Activated CD4-positive, alpha-beta T cell treated with anti-CD3 and anti-CD28 coated beads, Interleukin-2, amount 10 ng/mL, durations not matched to agents 7 days and 5 days (primary cell): ENCODE measurements around the gene ZSCAN31. TPM values are rescaled to one million over a fixed set of nuclear protein-coding genes. Genes with fewer than 3 reads are reported as not detected.
"Not testable (repeated sequence)": the region's sequence is repeated elsewhere in the genome, so short reads cannot be mapped to it uniquely, and the experiment has no call there.

Experiments
- CTCF ChIA-PET: fragments of 350-600 bp; sonication (Branson Sonifier 250); formaldehyde crosslinking; loops from one replicate; lab custom pipeline; 2021; ENCODE audit warnings: antibody characterized with exemption; lab: Charles Lee
- POLR2A ChIA-PET: fragments of 350-600 bp; sonication (Branson Sonifier 250); formaldehyde crosslinking; loops from one replicate; lab custom pipeline; 2021; ENCODE audit warnings: antibody characterized with exemption; lab: Charles Lee
- DNase-seq: peaks from one replicate; pipeline ENCODE4 v3.0.0-alpha.2; 2020
- H3K27ac Mint-ChIP-seq: one replicate; pipeline ENCODE4 v1.8.0; 2021; ENCODE audit warnings: mild to moderate bottlenecking, moderate library complexity, mixed read lengths
- H3K27me3 Mint-ChIP-seq: one replicate; pipeline ENCODE4 v1.8.0; 2021; ENCODE audit warnings: mixed read lengths
- H3K36me3 Mint-ChIP-seq: one replicate; pipeline ENCODE4 v1.8.0; 2021; ENCODE audit warnings: low read depth, mixed read lengths
- H3K4me1 Mint-ChIP-seq: one replicate; pipeline ENCODE4 v1.8.0; 2021; ENCODE audit warnings: mixed read lengths
- H3K4me3 Mint-ChIP-seq: one replicate; pipeline ENCODE4 v1.8.0; 2021; ENCODE audit warnings: mild to moderate bottlenecking, moderate library complexity, mixed read lengths
- H3K9me3 Mint-ChIP-seq: one replicate; pipeline ENCODE4 v1.8.0; 2021; ENCODE audit warnings: mixed read lengths
- total RNA-seq, 2 experiments: library from RNA; stranded (reverse); gene quantifications; one replicate each; pipeline ENCODE4 v1.2.3, GENCODE V29; 2021

Gene ZSCAN31
- total RNA-seq, 2 experiments from 2014 or later = 0.37 to 0.56 TPM

DNA sequence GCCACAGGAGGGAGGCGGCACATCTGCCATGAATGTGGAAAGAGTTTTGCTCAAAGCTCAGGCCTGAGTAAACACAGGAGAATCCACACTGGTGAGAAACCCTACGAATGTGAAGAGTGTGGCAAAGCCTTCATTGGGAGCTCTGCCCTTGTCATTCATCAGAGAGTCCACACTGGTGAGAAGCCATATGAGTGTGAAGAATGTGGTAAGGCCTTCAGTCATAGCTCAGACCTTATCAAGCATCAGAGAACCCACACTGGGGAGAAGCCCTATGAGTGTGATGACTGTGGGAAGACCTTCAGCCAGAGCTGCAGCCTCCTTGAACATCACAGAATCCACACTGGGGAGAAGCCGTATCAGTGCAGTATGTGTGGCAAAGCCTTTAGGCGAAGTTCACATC is 29.6 kb upstream of the ZSCAN31 start:
- H3K9me3 Mint-ChIP-seq, DNase-seq, H3K27ac Mint-ChIP-seq, H3K4me1 Mint-ChIP-seq, POLR2A ChIA-PET, H3K4me3 Mint-ChIP-seq, H3K27me3 Mint-ChIP-seq: not testable (repeated sequence)
- CTCF ChIA-PET = interaction anchor here (1.2 kb wide), 1 partner anchor 9 kb away, joined by 6 read pairs; no protein-coding TSS in a partner anchor
- H3K36me3 Mint-ChIP-seq = peaks cover 26% of the 10 kb centered on the region

DNA sequence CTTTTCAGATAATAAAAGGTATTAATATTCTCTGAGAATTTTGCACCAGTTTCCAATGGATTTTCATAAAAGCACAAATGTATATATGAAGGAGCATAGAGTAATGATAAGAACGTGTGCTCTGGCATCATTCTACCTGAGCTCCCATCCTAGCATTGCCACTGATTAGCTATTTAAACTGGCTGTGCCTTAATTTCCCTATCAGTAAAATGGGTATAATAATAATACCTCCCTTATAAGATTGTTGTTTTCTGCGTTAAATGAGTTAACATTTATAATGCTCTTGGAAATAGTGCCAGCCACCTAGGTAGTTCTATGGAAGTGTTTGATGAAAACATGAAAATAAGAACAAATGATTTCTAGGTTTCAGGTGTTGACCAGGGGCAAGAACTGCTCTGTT is 25.0 kb upstream of the ZSCAN31 start:
- ChIA-PET CTCF (interaction anchor here (1.7 kb wide), 1 partner anchor 236 kb away, joined by 4 read pairs; no protein-coding TSS in a partner anchor), POLR2A (no interaction called here)
- Mint-ChIP-seq H3K9me3 (no peaks in the 10 kb centered on the region), H3K4me1 (peaks cover 14% of the 10 kb centered on the region), H3K4me3 (no peak overlapping the region), H3K27me3 (no peaks in the 10 kb centered on the region), H3K36me3 (peaks cover 16% of the 10 kb centered on the region), H3K27ac (no peak overlapping the region)
- DNase-seq = no peak

DNA sequence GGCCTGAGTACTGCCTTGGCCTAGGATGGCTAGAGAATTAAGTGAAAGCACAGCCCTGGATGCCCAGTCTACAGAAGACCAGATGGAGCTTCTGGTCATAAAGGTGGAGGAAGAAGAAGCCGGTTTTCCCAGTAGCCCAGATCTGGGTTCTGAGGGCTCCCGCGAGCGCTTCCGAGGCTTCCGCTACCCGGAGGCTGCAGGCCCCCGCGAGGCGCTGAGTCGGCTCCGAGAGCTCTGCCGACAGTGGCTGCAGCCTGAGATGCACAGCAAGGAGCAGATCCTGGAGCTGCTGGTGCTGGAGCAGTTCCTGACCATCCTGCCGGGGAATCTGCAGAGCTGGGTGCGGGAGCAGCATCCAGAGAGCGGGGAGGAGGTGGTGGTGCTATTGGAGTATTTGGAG is 23.6 kb upstream of the ZSCAN31 start:
- POLR2A ChIA-PET, H3K36me3 Mint-ChIP-seq: not testable (repeated sequence)
- CTCF ChIA-PET = interaction anchor here (1.4 to 2.3 kb wide), 2 partner anchors 95 to 183 kb away, joined by 3 to 5 read pairs; no protein-coding TSS in a partner anchor

DNA sequence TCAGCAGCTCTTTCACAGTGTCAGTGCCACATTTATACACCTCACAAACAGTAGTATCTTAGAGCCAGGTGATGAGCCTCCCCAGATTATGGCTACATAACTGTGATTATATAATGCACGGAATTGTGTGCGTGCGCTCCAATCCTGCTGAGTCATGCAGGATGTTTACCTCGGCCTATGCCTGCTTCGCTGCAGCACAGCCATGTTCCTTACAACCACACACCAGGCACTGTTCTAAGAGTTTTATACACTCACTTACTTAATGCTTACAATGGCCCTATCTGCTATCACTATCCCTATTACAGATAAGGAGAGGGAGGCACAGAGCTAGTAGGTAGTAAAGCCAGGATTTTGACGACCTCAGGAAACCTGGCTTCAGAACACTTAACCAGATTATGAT is 21.1 kb upstream of the ZSCAN31 start:
- H3K36me3 Mint-ChIP-seq = peaks cover 13% of the 10 kb centered on the region
- H3K9me3 Mint-ChIP-seq = peaks cover 3% of the 10 kb centered on the region
- H3K27ac Mint-ChIP-seq = no peak overlapping the region
- POLR2A ChIA-PET = no interaction called here
- no peaks in the 10 kb centered on the region for H3K27me3 Mint-ChIP-seq
- CTCF ChIA-PET = interaction anchor here (1.2 to 4.0 kb wide), 6 partner anchors 8 to 229 kb away, joined by 4 to 20 read pairs (median 6); partner anchors contain the start of genes ZKSCAN8 and ZSCAN31
- no peak for DNase-seq
- H3K4me1 Mint-ChIP-seq = peaks cover 23% of the 10 kb centered on the region
- H3K4me3 Mint-ChIP-seq = no peak overlapping the region

More for the DNA sequence above, 23.6 kb upstream of the ZSCAN31 start:
- not testable (repeated sequence) for DNase-seq, H3K4me3 Mint-ChIP-seq, H3K27me3 Mint-ChIP-seq, H3K9me3 Mint-ChIP-seq, H3K27ac Mint-ChIP-seq
- H3K4me1 Mint-ChIP-seq = peaks cover 22% of the 10 kb centered on the region

DNA sequence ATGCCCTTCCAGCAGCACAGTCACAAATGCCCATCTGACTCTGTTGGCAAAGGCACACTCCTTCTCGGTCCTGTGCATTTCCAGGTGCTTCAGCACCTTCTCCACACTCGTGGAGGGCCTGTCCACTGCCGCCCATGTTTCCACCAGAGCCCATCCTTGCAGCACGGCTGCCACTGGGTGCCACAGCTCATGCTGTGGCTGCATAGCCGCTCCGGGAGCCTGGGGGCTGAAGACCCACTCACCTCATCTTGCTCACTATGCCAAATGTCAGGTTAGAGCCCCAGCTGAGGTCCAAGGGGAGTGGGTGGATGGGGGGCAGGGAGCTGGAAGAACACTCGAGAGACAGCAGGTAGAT is 20.7 kb upstream of the ZSCAN31 start:
- DNase-seq = no peak
- CTCF ChIA-PET = interaction anchor here (1.0 to 4.0 kb wide), 12 partner anchors 9 to 475 kb away, joined by 3 to 20 read pairs (median 4); partner anchors contain the start of genes ZKSCAN8 and ZSCAN31
- H3K27me3 Mint-ChIP-seq = no peaks in the 10 kb centered on the region

DNA sequence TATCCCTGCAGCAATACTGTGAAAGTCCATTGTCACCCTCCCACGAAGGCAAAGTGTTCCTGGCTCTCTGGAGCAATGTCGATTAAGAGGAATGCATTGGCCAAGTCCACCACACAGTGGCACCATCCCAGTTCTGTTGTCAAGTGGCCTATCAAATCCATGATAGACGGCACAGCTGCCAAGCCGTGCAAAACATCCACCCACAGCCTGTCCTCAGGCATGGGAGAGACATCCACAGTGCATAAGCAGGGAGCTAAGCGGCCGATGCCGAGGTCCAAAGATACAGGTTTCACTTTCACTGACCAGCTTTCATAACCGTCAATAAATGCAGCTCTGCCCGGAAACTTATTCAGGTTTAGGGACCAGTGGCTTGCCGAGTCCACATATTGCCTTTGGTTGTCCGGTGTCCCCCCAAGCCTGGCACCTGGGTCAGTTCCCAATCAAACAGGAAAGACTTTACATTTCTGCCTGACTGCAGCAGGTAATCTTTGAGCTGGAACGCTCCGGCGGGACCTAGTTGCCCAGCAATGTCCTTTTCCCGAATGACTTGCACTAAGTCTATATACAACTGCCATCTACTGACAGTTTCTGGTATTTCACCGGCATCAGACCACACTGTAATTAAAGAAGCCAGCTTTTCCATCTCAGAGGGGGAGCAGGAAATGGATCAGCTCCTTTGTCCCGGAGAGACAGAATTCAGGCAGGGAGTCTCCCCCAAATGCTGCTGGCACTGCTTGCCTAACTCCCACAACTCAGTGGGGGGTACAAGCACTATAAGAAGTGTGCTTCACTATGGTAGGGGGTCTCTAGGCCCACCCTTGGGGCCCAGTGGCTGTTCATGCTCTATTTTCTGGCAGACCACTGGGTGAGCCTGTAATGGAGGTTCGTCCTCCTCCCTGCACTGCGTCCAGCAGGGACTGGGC is 20.1 kb upstream of the ZSCAN31 start:
- peak; percentile 81 for DNase-seq
- Mint-ChIP-seq H3K27ac (peak overlapping the region; percentile 83), H3K36me3 (peaks cover 18% of the 10 kb centered on the region), H3K4me3 (peak overlapping the region; percentile 85), H3K4me1 (peaks cover 34% of the 10 kb centered on the region), H3K27me3 (no peaks in the 10 kb centered on the region), H3K9me3 (peaks cover 3% of the 10 kb centered on the region)
- ChIA-PET POLR2A (interaction anchor here (0.7 kb wide), 1 partner anchor 252 kb away, joined by 3 read pairs; no protein-coding TSS in a partner anchor), CTCF (interaction anchor here (0.7 to 4.0 kb wide), 17 partner anchors 8 to 475 kb away, joined by 3 to 20 read pairs (median 3); partner anchors contain the start of genes ZKSCAN8 and ZSCAN31)

More for the DNA sequence above, 20.7 kb upstream of the ZSCAN31 start:
- peaks cover 27% of the 10 kb centered on the region for H3K4me1 Mint-ChIP-seq
- POLR2A ChIA-PET = interaction anchor here (0.7 kb wide), 1 partner anchor 252 kb away, joined by 3 read pairs; no protein-coding TSS in a partner anchor
- H3K36me3 Mint-ChIP-seq = peaks cover 16% of the 10 kb centered on the region
- no peak overlapping the region for H3K27ac Mint-ChIP-seq
- no peak overlapping the region for H3K4me3 Mint-ChIP-seq
- peaks cover 3% of the 10 kb centered on the region for H3K9me3 Mint-ChIP-seq

DNA sequence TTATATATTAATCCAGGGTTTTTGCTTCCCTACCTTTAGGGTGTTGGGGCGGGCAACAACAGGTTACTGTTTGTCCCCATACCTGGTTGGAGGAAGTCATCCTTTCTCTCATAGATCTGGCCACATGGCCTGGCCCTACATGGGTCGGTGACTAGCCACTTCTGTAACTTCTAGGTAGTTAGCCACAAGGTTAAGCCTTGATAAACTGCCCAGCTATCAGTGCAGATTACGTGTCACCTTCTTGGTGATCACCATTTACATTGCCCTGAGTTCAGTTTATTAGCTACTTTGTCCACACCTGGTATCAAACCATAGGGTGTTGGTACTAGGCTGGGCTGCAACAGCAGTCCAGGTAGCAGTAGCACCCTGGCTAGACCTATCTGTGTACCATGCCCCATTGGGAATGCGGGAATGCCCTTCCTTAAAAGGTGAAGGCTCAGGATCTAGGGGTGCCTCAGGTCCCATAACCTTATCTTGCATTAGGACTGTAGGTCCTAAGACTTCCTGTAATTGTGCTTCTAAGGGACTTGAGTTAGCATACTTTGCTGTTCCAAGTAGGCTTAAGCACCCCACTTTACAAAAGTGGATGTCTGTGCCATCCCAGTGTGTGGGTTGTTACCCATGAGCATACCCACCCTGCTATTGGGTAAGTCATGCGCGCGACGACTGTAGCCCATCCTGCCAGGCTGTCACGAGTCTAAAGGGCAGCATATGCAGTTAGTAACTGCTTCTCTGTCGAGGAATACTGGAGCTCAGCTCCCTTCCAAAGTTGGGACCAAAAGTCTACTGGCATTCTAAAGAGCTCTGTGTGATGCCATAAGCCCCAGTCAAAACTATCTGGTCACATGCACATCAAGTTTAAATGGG is 19.0 kb upstream of the ZSCAN31 start:
- Mint-ChIP-seq H3K4me1 (peaks cover 43% of the 10 kb centered on the region), H3K27ac (no peak overlapping the region), H3K27me3 (no peaks in the 10 kb centered on the region), H3K9me3 (peaks cover 3% of the 10 kb centered on the region), H3K4me3 (peak overlapping the region; percentile 85), H3K36me3 (peaks cover 21% of the 10 kb centered on the region)
- POLR2A ChIA-PET = no interaction called here
- CTCF ChIA-PET = interaction anchor here (0.8 to 4.0 kb wide), 9 partner anchors 9 to 473 kb away, joined by 3 to 20 read pairs (median 3); partner anchors contain the start of genes ZKSCAN8 and ZSCAN31
- no peak for DNase-seq

DNA sequence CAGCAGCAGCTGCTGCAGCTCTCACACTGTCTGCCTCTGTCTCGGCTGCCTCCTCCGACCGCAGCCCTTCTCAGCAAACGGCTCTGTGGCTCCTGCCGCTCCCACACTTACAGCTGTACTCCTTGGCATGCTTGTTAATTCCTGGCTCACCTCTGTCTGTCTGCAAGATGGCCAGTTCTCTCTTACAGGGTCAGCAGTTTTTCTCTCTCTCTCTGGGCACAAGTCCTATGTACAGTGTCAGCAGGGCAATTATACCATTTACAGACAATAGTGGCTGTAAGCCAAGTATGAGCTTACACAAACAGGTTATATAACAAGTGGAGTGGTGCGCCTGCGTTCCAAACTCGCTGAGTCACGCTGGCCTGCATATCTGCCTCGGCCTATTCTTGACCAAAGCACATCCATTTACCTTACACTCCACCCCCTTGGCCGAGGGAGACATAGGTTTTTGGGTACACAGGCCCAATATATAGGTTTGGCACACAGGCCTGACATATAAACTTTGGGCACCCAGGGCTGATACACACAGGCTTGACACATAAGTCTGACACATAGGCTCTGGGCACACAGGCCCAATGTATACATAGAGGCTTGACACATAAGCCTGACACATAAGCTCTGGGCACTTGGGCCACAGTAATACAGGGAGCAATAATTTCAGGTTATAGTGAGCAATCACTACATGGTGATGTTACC is 18.2 kb upstream of the ZSCAN31 start:
- no peak overlapping the region for H3K4me3 Mint-ChIP-seq
- H3K4me1 Mint-ChIP-seq = peaks cover 48% of the 10 kb centered on the region
- peaks cover 25% of the 10 kb centered on the region for H3K36me3 Mint-ChIP-seq
- no peak for DNase-seq
- H3K27ac Mint-ChIP-seq = no peak overlapping the region
- peaks cover 1% of the 10 kb centered on the region for H3K27me3 Mint-ChIP-seq
- peaks cover 3% of the 10 kb centered on the region for H3K9me3 Mint-ChIP-seq
- ChIA-PET POLR2A (no interaction called here), CTCF (interaction anchor here (1.7 to 4.0 kb wide), 2 partner anchors 9 to 212 kb away, joined by 6 to 15 read pairs; partner anchors contain the start of gene ZKSCAN8)

DNA sequence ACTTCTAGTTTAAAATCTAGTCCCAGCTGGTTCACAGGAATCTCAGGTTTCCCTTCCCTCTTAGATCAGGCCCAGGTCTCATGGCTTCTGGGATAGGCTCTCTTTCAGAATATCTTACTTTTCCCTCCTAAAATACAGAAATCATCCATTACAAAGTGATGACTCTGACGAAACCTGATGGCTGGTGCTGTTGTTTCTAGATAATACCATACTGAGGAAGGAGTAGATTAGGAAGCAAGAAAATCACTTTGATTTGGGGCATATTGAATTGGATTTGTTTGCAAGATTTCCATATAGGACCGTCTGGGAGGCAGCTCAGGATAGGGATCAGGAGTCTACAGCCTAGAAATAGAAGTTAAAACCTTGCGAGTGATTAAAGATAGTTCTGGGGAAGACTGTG is 17.4 kb upstream of the ZSCAN31 start:
- H3K27me3 Mint-ChIP-seq = peaks cover 2% of the 10 kb centered on the region
- no peak overlapping the region for H3K27ac Mint-ChIP-seq
- no peak for DNase-seq
- POLR2A ChIA-PET = no interaction called here
- peaks cover 3% of the 10 kb centered on the region for H3K9me3 Mint-ChIP-seq
- no peak overlapping the region for H3K4me3 Mint-ChIP-seq
- CTCF ChIA-PET = interaction anchor here (1.7 kb wide), 1 partner anchor 10 kb away, joined by 6 read pairs; no protein-coding TSS in a partner anchor
- peaks cover 25% of the 10 kb centered on the region for H3K36me3 Mint-ChIP-seq
- H3K4me1 Mint-ChIP-seq = peaks cover 48% of the 10 kb centered on the region

DNA sequence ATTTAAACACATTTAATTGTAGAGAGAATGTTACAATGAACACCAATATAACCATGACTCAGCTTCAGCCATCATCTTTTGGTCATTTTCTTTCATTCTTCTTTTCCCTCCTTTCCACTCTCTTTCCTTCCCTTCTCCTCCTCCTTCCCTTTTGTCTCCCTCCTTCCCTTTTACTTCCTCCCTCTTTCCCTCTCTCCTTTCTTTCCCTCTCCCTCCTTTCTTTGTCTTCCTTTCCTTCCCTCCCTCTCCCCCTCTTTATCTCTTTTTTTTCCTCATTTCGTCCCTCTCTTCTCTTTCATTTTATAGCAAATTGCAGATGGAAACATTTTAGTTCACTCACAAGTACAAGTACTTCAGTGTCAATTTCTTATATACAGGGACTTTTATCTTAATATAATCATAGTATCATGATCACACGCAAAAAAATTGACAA is 15.6 kb upstream of the ZSCAN31 start:
- POLR2A ChIA-PET = no interaction called here
- Mint-ChIP-seq H3K4me1 (peaks cover 39% of the 10 kb centered on the region), H3K27me3 (peaks cover 13% of the 10 kb centered on the region), H3K4me3 (peak overlapping the region; percentile 100), H3K9me3 (peaks cover 3% of the 10 kb centered on the region), H3K27ac (no peak overlapping the region), H3K36me3 (peaks cover 25% of the 10 kb centered on the region)
- CTCF ChIA-PET = interaction anchor here (0.7 to 0.9 kb wide), 2 partner anchors 84 to 305 kb away, joined by 3 read pairs; no protein-coding TSS in a partner anchor
- no peak for DNase-seq

DNA sequence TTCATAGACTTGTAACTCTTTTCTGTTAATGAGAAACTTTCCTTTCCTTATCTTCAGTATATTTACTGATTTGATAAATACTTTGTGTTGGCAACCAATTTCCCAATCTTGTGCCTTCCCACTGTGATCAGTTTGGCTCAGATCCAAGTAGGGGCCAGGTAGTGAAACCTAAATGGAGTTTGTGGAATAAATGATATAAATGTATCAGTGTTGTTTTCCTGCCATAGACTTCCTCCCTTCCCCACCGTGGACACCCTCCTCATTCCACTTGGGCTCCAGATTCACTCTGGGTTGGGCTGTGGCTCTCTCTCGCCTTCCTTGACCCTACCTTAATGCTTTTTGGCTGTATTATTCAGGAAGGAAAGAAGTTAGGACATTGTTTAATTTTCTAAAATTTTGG is 15.1 kb upstream of the ZSCAN31 start:
- peaks cover 16% of the 10 kb centered on the region for H3K27me3 Mint-ChIP-seq
- ChIA-PET CTCF (interaction anchor here (0.7 kb wide), 1 partner anchor 84 kb away, joined by 3 read pairs; no protein-coding TSS in a partner anchor), POLR2A (no interaction called here)
- DNase-seq = no peak
- H3K36me3 Mint-ChIP-seq = peaks cover 25% of the 10 kb centered on the region
- H3K9me3 Mint-ChIP-seq = peaks cover 3% of the 10 kb centered on the region
- peak overlapping the region; percentile 100 for H3K4me3 Mint-ChIP-seq
- H3K4me1 Mint-ChIP-seq = peaks cover 35% of the 10 kb centered on the region
- peak overlapping the region; percentile 99 for H3K27ac Mint-ChIP-seq
